ENCODE measurements around the gene BAIAP2. TPM values are rescaled to one million over a fixed set of nuclear protein-coding genes. Genes with fewer than 3 reads are reported as not detected.
A peak's percentile ranks its signal among the peaks of the same experiment; 100 is the strongest.

BAIAP2 gene
- total RNA-seq = 10 to 100 TPM; 10.2 to 42.0 (median 28.6) TPM

- WGBS, 10 experiments = no CpG with 5 or more reads among the region's 92 CpGs
- Histone ChIP-seq H3K4me1 (replicated peaks in 1 of 2) (peaks cover 32 to 49% of the 10 kb centered on the region in 2 donors), H3K4me3 (peak within 1 kb of the TSS; percentile 64 to 98 (median 87)), H3K27ac (peak within 1 kb of the TSS; percentile 63 to 74)
- in situ Hi-C loops (cut with MboI; ENCODE audit: low pct_unique_long_range_greater_than_20kb in 2 of 9, low sequenced_read_pairs in 9 of 9, unreplicated experiment in 9 of 9) = no loop called here
- peak; percentile 74 to 86 (median 80) for ATAC-seq (replicated peaks in 6 of 8)
These were observed at the start of gene BAIAP2 for GRCh38 chr17:81034779-81035520. Gene BAIAP2, plus strand, starts transcription at chr17:81035151. Its CDS starts 104 bp downstream, at chr17:81035255.

GRCh38 chr17:80986046-80986445, 48.9 kb upstream of the BAIAP2 start:
- in situ Hi-C loops (cut with MboI; ENCODE audit: low pct_unique_long_range_greater_than_20kb in 2 of 9, low sequenced_read_pairs in 9 of 9, unreplicated experiment in 9 of 9) = loop anchor here in 7 of 9 experiments (10.0 to 25.0 kb wide), 4 partner anchors 101 to 561 kb away; no protein-coding TSS in a partner anchor
- H3K27ac ChIP-seq = no peak overlapping the region
- 38 to 93% (median 76%) methylated on average over 3 to 7 of the region's 7 CpGs; no CpG with 5 or more reads in 4 of the 10 experiments for WGBS, 10 experiments
- ATAC-seq (replicated peaks in 6 of 8) = no peak
- peaks cover 11 to 19% of the 10 kb centered on the region in 2 donors for H3K4me1 ChIP-seq (replicated peaks in 1 of 2)
- H3K4me3 ChIP-seq = no peak overlapping the region

GRCh38 chr17:80986816-80987475, 48.0 kb upstream of the BAIAP2 start:
- Histone ChIP-seq H3K4me1 (replicated peaks in 1 of 2) (peaks cover 11 to 19% of the 10 kb centered on the region in 2 donors), H3K4me3 (no peak overlapping the region), H3K27ac (no peak overlapping the region)
- no peak for ATAC-seq (replicated peaks in 6 of 8)
- in situ Hi-C loops (cut with MboI; ENCODE audit: low pct_unique_long_range_greater_than_20kb in 2 of 9, low sequenced_read_pairs in 9 of 9, unreplicated experiment in 9 of 9) = loop anchor here in 7 of 9 experiments (10.0 to 25.0 kb wide), 4 partner anchors 100 to 562 kb away; no protein-coding TSS in a partner anchor
- WGBS, 10 experiments = 60 to 95% (median 75%) methylated on average over 1 to 15 of the region's 18 CpGs; no CpG with 5 or more reads in 4 of the 10 experiments

- Histone ChIP-seq H3K27ac (no peak overlapping the region), H3K4me1 (replicated peaks in 1 of 2) (peaks cover 15 to 25% of the 10 kb centered on the region in 2 donors), H3K4me3 (no peak overlapping the region)
- in situ Hi-C loops (cut with MboI; ENCODE audit: low pct_unique_long_range_greater_than_20kb in 2 of 9, low sequenced_read_pairs in 9 of 9, unreplicated experiment in 9 of 9) = loop anchor here in 7 of 9 experiments (10.0 to 25.0 kb wide), 4 partner anchors 99 to 563 kb away; no protein-coding TSS in a partner anchor
- peak in 5 of 8 experiments; percentile 3 to 30 (median 23) for ATAC-seq (replicated peaks in 6 of 8)
- 13 to 45% (median 36%) methylated on average over 2 to 8 of the region's 16 CpGs; no CpG with 5 or more reads in 6 of the 10 experiments for WGBS, 10 experiments
These were observed 47.0 kb upstream of the BAIAP2 start for GRCh38 chr17:80987941-80988461.

- Histone ChIP-seq H3K4me1 (replicated peaks in 1 of 2) (peaks cover 18 to 26% of the 10 kb centered on the region in 2 donors), H3K27ac (no peak overlapping the region), H3K4me3 (no peak overlapping the region)
- ATAC-seq (replicated peaks in 6 of 8) = no peak
- in situ Hi-C loops (cut with MboI; ENCODE audit: low pct_unique_long_range_greater_than_20kb in 2 of 9, low sequenced_read_pairs in 9 of 9, unreplicated experiment in 9 of 9) = loop anchor here in 7 of 9 experiments (10.0 to 25.0 kb wide), 4 partner anchors 98 to 565 kb away; no protein-coding TSS in a partner anchor
- WGBS, 10 experiments = 50 to 100% (median 100%) methylated on average over 1 to 5 of the region's 11 CpGs; no CpG with 5 or more reads in 5 of the 10 experiments
These were observed 45.4 kb upstream of the BAIAP2 start for GRCh38 chr17:80989586-80989913.

- peak overlapping the region in 1 of 2 donors; percentile 41 for H3K27ac ChIP-seq
- 12 to 68% (median 34%) methylated on average over 1 to 10 of the region's 22 CpGs; no CpG with 5 or more reads in 2 of the 10 experiments for WGBS, 10 experiments
These were observed 43.9 kb upstream of the BAIAP2 start for GRCh38 chr17:80990921-80991644.

GRCh38 chr17:80991645-80992076, 43.3 kb upstream of the BAIAP2 start, which contains the start of gene CHMP6:
Gene CHMP6, plus strand, starts transcription at chr17:80991841. Its CDS starts 78 bp downstream, at chr17:80991919.
- 0 to 3% (median 1%) methylated on average over 3 to 19 of the region's 66 CpGs; no CpG with 5 or more reads in 7 of the 10 experiments for WGBS, 10 experiments

More at GRCh38 chr17:80990921-80991644, 43.9 kb upstream of the BAIAP2 start:
- H3K4me3 ChIP-seq = peak overlapping the region; percentile 84 to 97 (median 95)
- H3K4me1 ChIP-seq (replicated peaks in 1 of 2) = peaks cover 18 to 26% of the 10 kb centered on the region in 2 donors
- in situ Hi-C loops (cut with MboI; ENCODE audit: low pct_unique_long_range_greater_than_20kb in 2 of 9, low sequenced_read_pairs in 9 of 9, unreplicated experiment in 9 of 9) = loop anchor here in 4 of 9 experiments (10.0 to 25.0 kb wide), 3 partner anchors 96 to 554 kb away; no protein-coding TSS in a partner anchor
- peak in 1 of 8 experiments; percentile 0 for ATAC-seq (replicated peaks in 6 of 8)

GRCh38 chr17:80992077-80992947, 42.6 kb upstream of the BAIAP2 start:
- 0 to 52% (median 10%) methylated on average over 1 to 12 of the region's 90 CpGs; no CpG with 5 or more reads in 1 of the 10 experiments for WGBS, 10 experiments
- ATAC-seq (replicated peaks in 6 of 8) = peak; percentile 35 to 66 (median 48)
- in situ Hi-C loops (cut with MboI; ENCODE audit: low pct_unique_long_range_greater_than_20kb in 2 of 9, low sequenced_read_pairs in 9 of 9, unreplicated experiment in 9 of 9) = loop anchor here in 4 of 9 experiments (10.0 to 25.0 kb wide), 3 partner anchors 95 to 555 kb away; no protein-coding TSS in a partner anchor
- Histone ChIP-seq H3K27ac (peak overlapping the region in 1 of 2 donors; percentile 41), H3K4me1 (replicated peaks in 1 of 2) (peaks cover 18 to 25% of the 10 kb centered on the region in 2 donors), H3K4me3 (peak overlapping the region; percentile 84 to 97 (median 95))

More at GRCh38 chr17:80991645-80992076, 43.3 kb upstream of the BAIAP2 start, which contains the start of gene CHMP6:
- H3K27ac ChIP-seq = peak within 1 kb of the TSS in 1 of 2 donors; percentile 41
- peak within 1 kb of the TSS; percentile 84 to 97 (median 95) for H3K4me3 ChIP-seq
- in situ Hi-C loops (cut with MboI; ENCODE audit: low pct_unique_long_range_greater_than_20kb in 2 of 9, low sequenced_read_pairs in 9 of 9, unreplicated experiment in 9 of 9) = loop anchor here in 4 of 9 experiments (10.0 to 25.0 kb wide), 3 partner anchors 96 to 554 kb away; no protein-coding TSS in a partner anchor
- ATAC-seq (replicated peaks in 6 of 8) = peak; percentile 62 to 71 (median 66)
- peaks cover 18 to 26% of the 10 kb centered on the region in 2 donors for H3K4me1 ChIP-seq (replicated peaks in 1 of 2)

GRCh38 chr17:80992948-80993624, 41.9 kb upstream of the BAIAP2 start:
- peaks cover 11 to 18% of the 10 kb centered on the region in 2 donors for H3K4me1 ChIP-seq (replicated peaks in 1 of 2)
- 0 to 72% (median 39%) methylated on average over 1 to 6 of the region's 18 CpGs; no CpG with 5 or more reads in 2 of the 10 experiments for WGBS, 10 experiments
- no peak overlapping the region for H3K27ac ChIP-seq
- no peak for ATAC-seq (replicated peaks in 6 of 8)
- in situ Hi-C loops (cut with MboI; ENCODE audit: low pct_unique_long_range_greater_than_20kb in 2 of 9, low sequenced_read_pairs in 9 of 9, unreplicated experiment in 9 of 9) = loop anchor here in 4 of 9 experiments (10.0 to 25.0 kb wide), 3 partner anchors 94 to 556 kb away; no protein-coding TSS in a partner anchor
- peak overlapping the region; percentile 84 to 97 (median 95) for H3K4me3 ChIP-seq

GRCh38 chr17:80995131-80995530, 39.8 kb upstream of the BAIAP2 start:
- 0 to 100% methylated on average over 1 to 2 of the region's 13 CpGs; no CpG with 5 or more reads in 8 of the 10 experiments for WGBS, 10 experiments
- in situ Hi-C loops (cut with MboI; ENCODE audit: low pct_unique_long_range_greater_than_20kb in 2 of 9, low sequenced_read_pairs in 9 of 9, unreplicated experiment in 9 of 9) = loop anchor here in 4 of 9 experiments (10.0 to 25.0 kb wide), 3 partner anchors 92 to 558 kb away; no protein-coding TSS in a partner anchor
- ATAC-seq (replicated peaks in 6 of 8) = no peak
- Histone ChIP-seq H3K27ac (no peak overlapping the region), H3K4me1 (replicated peaks in 1 of 2) (peaks cover 6 to 7% of the 10 kb centered on the region in 2 donors), H3K4me3 (no peak overlapping the region)

Measured in motor neuron (in vitro differentiated cells).